HL-60 (cell line): ENCODE data around the gene DCAF11.

ENCODE experiments used
- DNase-seq, 2 experiments: peaks; one replicate each; pipeline ENCODE4 v3.0.0-alpha.2; 2010 to 2020; ENCODE audit warnings: low read depth in 1 of 2, low spot score in 1 of 2
- H3K27ac ChIP-seq: fragments of 250-450 bp; sonication (Bioruptor Pico); replicated peaks from 2 replicates; pipeline ENCODE4 v1.5.1; 2020; ENCODE audit warnings: mild to moderate bottlenecking, moderate library complexity
- H3K27me3 ChIP-seq: fragments of 250-450 bp; sonication (Bioruptor Pico); 2 replicates; pipeline ENCODE4 v1.5.1; 2021; ENCODE audit warnings: mild to moderate bottlenecking, moderate library complexity; ENCODE audit not compliant: insufficient read depth, poor library complexity, severe bottlenecking
- H3K4me3 ChIP-seq: replicated peaks from 2 replicates; pipeline ENCODE4 v1.5.1; 2011; ENCODE audit warnings: mild to moderate bottlenecking, control low read depth, low read length; ENCODE audit not compliant: insufficient read depth
- GABPA ChIP-seq: IDR thresholded peaks from 2 replicates; pipeline ENCODE4 v1.6.1; 2012; ENCODE audit warnings: low read depth
- POLR2AphosphoS5 ChIP-seq: IDR thresholded peaks from 2 replicates; pipeline ENCODE4 v1.6.1; 2012; ENCODE audit warnings: low read depth
- REST ChIP-seq: IDR thresholded peaks from 2 replicates; pipeline ENCODE4 v1.6.1; 2012; ENCODE audit warnings: low read depth; ENCODE audit not compliant: insufficient replicate concordance
- SPI1 ChIP-seq: IDR thresholded peaks from 2 replicates; pipeline ENCODE4 v1.6.1; 2012; ENCODE audit warnings: low read depth, mild to moderate bottlenecking, borderline replicate concordance
- TF ChIP-seq, protein P1 (sequence below): IDR thresholded peaks from one replicate; pipeline ENCODE4 v1.5.1; 2011; ENCODE audit warnings: low read length, control low read depth, inconsistent platforms; ENCODE audit not compliant: insufficient read depth

Gene DCAF11

DNA sequence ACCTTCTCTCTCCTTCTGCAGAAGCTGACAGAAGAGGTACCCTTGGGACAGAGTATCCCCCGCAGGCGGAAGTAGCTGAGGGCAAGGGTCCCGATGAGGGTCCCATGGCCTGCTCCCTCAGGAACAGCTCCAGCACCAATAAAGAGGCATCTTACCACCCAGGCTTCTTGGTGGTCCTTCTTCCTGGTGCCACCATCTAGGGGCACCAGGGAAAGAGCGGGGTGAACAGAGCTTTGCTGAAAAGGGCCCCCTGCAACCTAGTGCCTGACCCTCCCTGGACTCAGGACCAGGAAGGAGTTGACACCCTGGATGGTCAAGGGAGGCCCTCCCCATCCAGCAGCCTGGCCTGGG is 45.9 kb downstream of the DCAF11 start:
- TF ChIP-seq GABPA (no peak), REST (no peak), POLR2AphosphoS5 (no peak), SPI1 (no peak)
- TF ChIP-seq, protein P1, sequence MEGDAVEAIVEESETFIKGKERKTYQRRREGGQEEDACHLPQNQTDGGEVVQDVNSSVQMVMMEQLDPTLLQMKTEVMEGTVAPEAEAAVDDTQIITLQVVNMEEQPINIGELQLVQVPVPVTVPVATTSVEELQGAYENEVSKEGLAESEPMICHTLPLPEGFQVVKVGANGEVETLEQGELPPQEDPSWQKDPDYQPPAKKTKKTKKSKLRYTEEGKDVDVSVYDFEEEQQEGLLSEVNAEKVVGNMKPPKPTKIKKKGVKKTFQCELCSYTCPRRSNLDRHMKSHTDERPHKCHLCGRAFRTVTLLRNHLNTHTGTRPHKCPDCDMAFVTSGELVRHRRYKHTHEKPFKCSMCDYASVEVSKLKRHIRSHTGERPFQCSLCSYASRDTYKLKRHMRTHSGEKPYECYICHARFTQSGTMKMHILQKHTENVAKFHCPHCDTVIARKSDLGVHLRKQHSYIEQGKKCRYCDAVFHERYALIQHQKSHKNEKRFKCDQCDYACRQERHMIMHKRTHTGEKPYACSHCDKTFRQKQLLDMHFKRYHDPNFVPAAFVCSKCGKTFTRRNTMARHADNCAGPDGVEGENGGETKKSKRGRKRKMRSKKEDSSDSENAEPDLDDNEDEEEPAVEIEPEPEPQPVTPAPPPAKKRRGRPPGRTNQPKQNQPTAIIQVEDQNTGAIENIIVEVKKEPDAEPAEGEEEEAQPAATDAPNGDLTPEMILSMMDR, result no peak
- no peak overlapping the region for H3K27ac ChIP-seq
- no peak for DNase-seq
- no peak overlapping the region for H3K4me3 ChIP-seq
- no peaks in the 10 kb centered on the region for H3K27me3 ChIP-seq

DNA sequence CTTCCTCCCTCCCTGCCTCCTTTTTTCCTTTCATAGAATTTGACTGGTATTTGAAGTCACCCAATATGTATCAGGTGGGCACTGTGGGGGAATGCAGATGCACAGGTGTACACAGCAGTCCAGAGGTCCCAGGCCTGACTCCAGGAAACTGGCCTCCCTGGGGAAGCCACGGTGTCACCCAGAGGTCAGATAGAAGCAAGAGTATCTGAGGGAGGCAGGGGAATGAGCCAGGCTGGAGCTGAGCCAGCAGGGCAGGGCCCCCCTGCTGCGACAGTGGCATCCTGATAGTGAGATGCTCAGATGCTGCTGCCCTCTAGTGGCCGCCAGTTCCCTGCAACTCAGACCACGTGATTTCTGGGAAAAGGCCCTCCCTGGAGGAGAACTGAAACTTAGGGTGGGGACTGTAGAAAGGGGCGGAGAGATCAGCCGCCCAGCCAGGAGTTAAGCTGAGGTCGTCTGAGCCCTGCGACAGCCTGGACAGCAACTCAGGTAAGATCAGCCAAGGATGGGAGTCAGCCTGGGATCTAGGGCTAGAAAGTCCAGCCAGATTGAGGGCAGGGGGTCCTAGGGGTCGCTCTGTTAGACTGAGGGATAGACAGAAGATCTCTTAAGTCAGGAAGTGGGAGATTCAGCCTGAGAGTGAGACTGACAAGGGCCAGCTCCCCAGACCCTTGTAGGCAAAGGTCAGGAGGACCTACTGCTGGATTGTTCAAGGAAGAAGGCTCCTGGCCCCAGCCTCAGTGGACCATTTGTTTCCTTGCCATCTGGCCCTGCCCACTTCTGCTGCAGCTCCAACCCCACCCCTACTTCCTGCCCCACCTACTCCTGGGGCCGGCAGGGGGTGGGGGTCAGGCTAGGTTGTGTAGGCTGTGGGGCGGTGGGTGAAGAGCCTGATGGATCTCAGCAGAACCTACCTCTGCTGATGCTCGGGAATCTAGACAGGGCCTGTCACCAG is 46.5 kb downstream of the DCAF11 start, which contains the start of gene IRF9:
Gene IRF9 (plus strand): TSS at position 416 of the 955 bp plus-strand sequence. CDS start 880 bp downstream, outside the sequence.
- Histone ChIP-seq H3K4me3 (peak within 1 kb of the TSS; percentile 33), H3K27me3 (no peaks in the 10 kb centered on the region), H3K27ac (peak within 1 kb of the TSS; percentile 32; the same call in 1 of the 2 replicates)
- DNase-seq, result peak; percentile 91 to 93
- TF ChIP-seq SPI1, result no peak
- TF ChIP-seq REST, result no peak
- TF ChIP-seq GABPA, result no peak
- TF ChIP-seq POLR2AphosphoS5, result peak; percentile 59
- TF ChIP-seq, protein P1, result peak; percentile 94

- TF ChIP-seq, protein P1, result no peak
- TF ChIP-seq GABPA, result no peak
- no peak for TF ChIP-seq SPI1
- no peak for TF ChIP-seq POLR2AphosphoS5
- no peak for TF ChIP-seq REST
- no peaks in the 10 kb centered on the region for H3K27me3 ChIP-seq
- DNase-seq, result no peak
- no peak overlapping the region for H3K4me3 ChIP-seq
- H3K27ac ChIP-seq, result no peak overlapping the region
Observed at GRCh38 chr14:24162093-24162492, 47.5 kb downstream of the DCAF11 start.
